IPS DF 6.9 (cell line): ENCODE measurements around the gene NTM.

ENCODE experiments used
- DNase-seq: peaks from one replicate; pipeline ENCODE4 v3.0.0-alpha.2; 2013; ENCODE audit warnings: low read depth, low spot score
- H3K27ac ChIP-seq: one replicate; pipeline ENCODE4 v1.5.1; 2013; ENCODE audit warnings: low read length, control low read depth
- H3K27me3 ChIP-seq: 2 replicates; pipeline ENCODE4 v1.6.1; 2013; ENCODE audit warnings: mild to moderate bottlenecking, low read length; ENCODE audit not compliant: control insufficient read depth, insufficient read depth
- H3K36me3 ChIP-seq: 2 replicates; pipeline ENCODE4 v1.6.1; 2013; ENCODE audit warnings: low read length; ENCODE audit not compliant: control insufficient read depth, insufficient read depth
- H3K4me1 ChIP-seq: 2 replicates; pipeline ENCODE4 v1.6.1; 2013; ENCODE audit warnings: low read length; ENCODE audit not compliant: control insufficient read depth, insufficient read depth
- H3K4me3 ChIP-seq: 2 replicates; pipeline ENCODE4 v1.5.1; 2013; ENCODE audit warnings: mild to moderate bottlenecking, low read length
- H3K9me3 ChIP-seq: 2 replicates; pipeline ENCODE4 v1.6.1; 2013; ENCODE audit warnings: low read length, inconsistent platforms; ENCODE audit not compliant: control insufficient read depth, insufficient read depth
- WGBS: extraction: QIAGEN DNeasy Blood & Tissue Kit; methylation state at CpG from one replicate; pipeline ENCODE4 v1.1.7; 2013; ENCODE audit warnings: mixed read lengths, missing lambda C conversion rate; ENCODE audit not compliant: insufficient read length, insufficient coverage; 5-methylcytosine and 5-hydroxymethylcytosine counted together

Gene NTM

DNA sequence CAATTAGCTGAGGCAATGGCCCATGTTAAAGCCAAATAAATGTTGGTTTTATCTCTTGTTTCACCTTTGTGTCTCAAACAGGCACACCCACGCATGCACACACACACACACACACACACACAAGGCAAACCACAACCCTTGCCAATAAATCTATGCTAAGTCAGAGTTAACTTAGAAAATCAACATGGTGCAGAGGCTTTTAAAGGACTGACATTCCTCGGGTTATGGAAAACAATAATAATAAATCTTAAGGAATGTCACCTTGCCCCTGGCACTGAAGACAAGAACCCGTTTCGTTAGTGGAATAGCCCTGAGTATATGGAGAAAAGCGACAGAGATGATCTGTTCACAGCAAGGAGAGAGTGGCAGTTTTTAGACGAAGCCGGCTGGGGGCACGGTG lies 326.3 kb downstream of the NTM start:
- H3K27me3 ChIP-seq, result 0 out of 2 replicates have a peak, but pooled peaks cover 1% of the 10 kb centered on the region
- no peak overlapping the region for H3K27ac ChIP-seq
- H3K4me1 ChIP-seq, result peaks cover 3% of the 10 kb centered on the region; the same call in 1 of the 2 replicates
- H3K9me3 ChIP-seq, result no peaks in the 10 kb centered on the region
- no CpG with 5 or more reads among the region's 8 CpGs for WGBS
- H3K36me3 ChIP-seq, result no peaks in the 10 kb centered on the region
- H3K4me3 ChIP-seq, result no peak overlapping the region
- DNase-seq, result no peak

DNA sequence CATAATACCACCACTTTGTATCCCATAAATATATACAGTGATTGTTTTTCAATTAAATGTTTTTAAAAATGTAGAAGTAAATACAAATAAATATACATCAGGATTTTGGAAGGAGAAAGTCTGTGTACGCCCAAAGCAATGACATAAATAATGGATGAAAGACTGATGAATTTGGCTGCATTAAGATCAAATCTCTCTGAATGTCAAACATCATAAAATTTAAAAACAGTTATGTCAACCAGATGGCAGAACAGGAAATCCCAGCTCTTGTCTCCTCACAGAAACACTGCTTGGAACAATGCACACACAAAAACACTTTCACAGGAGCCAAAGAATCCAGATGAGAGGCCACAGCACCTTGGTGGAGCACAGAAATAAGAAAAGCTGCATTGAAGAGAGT lies 332.9 kb downstream of the NTM start:
- no peak for DNase-seq
- no peaks in the 10 kb centered on the region for H3K4me1 ChIP-seq
- H3K9me3 ChIP-seq, result no peaks in the 10 kb centered on the region
- H3K27ac ChIP-seq, result no peak overlapping the region
- no peaks in the 10 kb centered on the region for H3K27me3 ChIP-seq
- H3K4me3 ChIP-seq, result no peak overlapping the region
- no CpG with 5 or more reads among the region's 1 CpG for WGBS
- H3K36me3 ChIP-seq, result no peaks in the 10 kb centered on the region

DNA sequence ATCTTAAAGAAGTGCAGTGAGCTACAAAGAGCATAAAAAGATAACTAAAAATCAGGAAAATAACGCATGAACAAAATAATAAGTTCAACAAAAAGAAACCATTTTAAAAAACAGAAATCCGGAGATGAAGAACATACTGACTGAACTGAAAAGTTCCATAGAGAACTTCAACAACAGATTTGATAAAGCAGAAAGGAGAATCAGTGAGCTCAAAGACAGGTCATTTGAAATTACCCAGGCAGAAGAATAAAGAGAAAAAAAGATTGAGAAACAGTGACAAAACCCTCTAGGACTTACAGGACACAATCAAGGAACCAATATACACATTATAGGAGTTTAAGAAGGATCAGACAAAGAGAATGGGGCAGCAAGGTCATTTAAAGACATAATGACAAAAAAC lies 334.3 kb downstream of the NTM start:
- no peak overlapping the region for H3K27ac ChIP-seq
- no peaks in the 10 kb centered on the region for H3K27me3 ChIP-seq
- H3K4me1 ChIP-seq, result no peaks in the 10 kb centered on the region
- DNase-seq, result no peak
- no peaks in the 10 kb centered on the region for H3K9me3 ChIP-seq
- WGBS, result no CpG with 5 or more reads among the region's 2 CpGs
- H3K36me3 ChIP-seq, result no peaks in the 10 kb centered on the region
- H3K4me3 ChIP-seq, result no peak overlapping the region

DNA sequence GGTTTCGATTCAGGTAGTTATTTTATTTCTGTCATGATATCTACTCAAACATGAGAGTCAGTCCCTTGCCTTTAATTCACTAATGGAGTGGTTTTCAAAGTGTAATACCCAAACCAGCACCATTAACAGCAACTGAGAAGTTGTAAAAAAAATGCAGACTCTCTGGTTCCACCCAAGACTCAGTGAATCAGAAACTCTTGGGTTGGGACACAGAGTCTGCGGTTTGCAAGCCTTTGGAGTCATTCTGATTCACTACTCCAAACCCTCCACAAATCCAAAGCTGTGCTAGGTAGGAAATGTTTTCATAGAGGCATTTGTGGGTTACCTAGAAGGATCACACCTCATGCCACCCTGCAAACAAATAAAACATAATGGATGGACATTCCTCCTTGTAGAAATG lies 340.1 kb downstream of the NTM start:
- no peak for DNase-seq
- WGBS, result no CpG with 5 or more reads among the region's 2 CpGs
- H3K36me3 ChIP-seq, result no peaks in the 10 kb centered on the region
- no peak overlapping the region for H3K27ac ChIP-seq
- H3K27me3 ChIP-seq, result no peaks in the 10 kb centered on the region
- H3K9me3 ChIP-seq, result no peaks in the 10 kb centered on the region
- no peak overlapping the region for H3K4me3 ChIP-seq
- H3K4me1 ChIP-seq, result no peaks in the 10 kb centered on the region

DNA sequence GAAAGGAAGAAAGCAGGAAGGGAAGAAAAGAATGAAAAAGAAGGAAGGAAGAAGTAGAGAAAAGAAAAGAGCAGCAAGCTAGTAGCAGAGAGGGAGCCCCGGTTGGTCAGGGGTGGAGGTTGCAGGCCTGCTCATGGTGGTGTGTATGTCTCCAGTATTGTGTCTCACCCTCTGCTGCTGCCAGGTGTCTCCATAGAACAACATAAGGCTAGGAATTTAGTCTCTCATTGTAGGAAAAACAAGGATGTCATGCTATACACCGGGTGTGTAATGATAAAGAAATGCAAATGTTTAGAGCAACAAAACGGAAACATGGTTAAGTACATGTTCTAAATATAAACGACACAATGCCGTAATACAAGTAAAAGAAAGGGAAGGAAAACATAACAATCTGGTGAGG lies 342.5 kb downstream of the NTM start:
- no peak overlapping the region for H3K27ac ChIP-seq
- no CpG with 5 or more reads among the region's 5 CpGs for WGBS
- H3K36me3 ChIP-seq, result no peaks in the 10 kb centered on the region
- no peaks in the 10 kb centered on the region for H3K27me3 ChIP-seq
- H3K4me3 ChIP-seq, result no peak overlapping the region
- H3K9me3 ChIP-seq, result no peaks in the 10 kb centered on the region
- H3K4me1 ChIP-seq, result no peaks in the 10 kb centered on the region
- DNase-seq, result no peak

DNA sequence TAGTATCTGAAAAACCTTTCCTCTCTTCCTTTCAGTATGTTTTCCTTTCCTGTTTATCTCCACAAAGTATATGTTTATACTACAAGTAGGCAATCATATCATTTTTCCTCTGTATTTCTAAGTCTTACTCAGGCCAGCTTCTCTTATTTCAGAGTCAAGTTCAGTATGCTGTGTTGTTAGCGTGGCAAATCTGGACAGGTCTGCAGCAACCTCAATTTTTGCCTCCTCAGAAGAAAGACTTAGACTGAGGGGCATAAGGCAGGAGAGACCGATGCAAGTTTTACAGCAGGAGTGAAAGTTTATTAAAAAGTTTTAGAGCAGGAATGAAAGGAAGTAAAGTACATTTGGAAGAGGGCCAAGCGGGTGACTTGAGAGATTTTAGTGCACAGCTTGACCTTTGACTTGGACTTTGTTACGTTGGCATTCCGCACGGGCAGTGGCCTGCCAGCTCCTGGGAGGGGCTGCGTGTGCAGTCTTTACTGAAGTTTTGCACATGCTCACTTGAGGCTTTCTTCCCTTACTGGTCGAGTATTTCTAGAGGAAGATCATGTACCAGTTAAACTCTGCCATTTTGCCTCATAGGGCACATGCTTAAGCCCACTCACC lies 343.2 kb downstream of the NTM start:
- DNase-seq, result no peak
- H3K36me3 ChIP-seq, result no peaks in the 10 kb centered on the region
- H3K27me3 ChIP-seq, result no peaks in the 10 kb centered on the region
- no peak overlapping the region for H3K4me3 ChIP-seq
- H3K4me1 ChIP-seq, result no peaks in the 10 kb centered on the region
- WGBS, result no CpG with 5 or more reads among the region's 8 CpGs
- H3K9me3 ChIP-seq, result no peaks in the 10 kb centered on the region
- no peak overlapping the region for H3K27ac ChIP-seq

DNA sequence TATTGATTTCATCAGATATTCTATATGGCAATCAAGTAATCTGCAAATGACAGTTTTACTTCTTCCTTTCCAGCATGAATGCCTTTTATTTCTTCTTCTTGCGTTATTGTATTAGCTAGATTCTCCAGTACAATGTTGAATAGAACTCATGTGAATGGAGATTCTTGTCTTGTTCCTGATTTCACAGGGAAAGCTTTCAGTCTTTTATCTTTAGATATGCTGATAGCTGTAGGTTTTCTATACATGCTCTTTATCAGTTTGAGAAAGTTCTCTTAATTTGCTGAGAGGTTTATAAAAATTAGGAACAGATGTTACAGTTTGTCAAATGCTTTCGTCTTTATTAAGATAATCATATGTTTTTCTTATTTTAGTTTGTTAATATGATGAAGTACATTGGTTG lies 347.2 kb downstream of the NTM start:
- no peaks in the 10 kb centered on the region for H3K36me3 ChIP-seq
- DNase-seq, result no peak
- H3K27me3 ChIP-seq, result no peaks in the 10 kb centered on the region
- H3K4me3 ChIP-seq, result no peak overlapping the region
- WGBS, result no CpG with 5 or more reads among the region's 2 CpGs
- H3K9me3 ChIP-seq, result no peaks in the 10 kb centered on the region
- no peaks in the 10 kb centered on the region for H3K4me1 ChIP-seq
- no peak overlapping the region for H3K27ac ChIP-seq

DNA sequence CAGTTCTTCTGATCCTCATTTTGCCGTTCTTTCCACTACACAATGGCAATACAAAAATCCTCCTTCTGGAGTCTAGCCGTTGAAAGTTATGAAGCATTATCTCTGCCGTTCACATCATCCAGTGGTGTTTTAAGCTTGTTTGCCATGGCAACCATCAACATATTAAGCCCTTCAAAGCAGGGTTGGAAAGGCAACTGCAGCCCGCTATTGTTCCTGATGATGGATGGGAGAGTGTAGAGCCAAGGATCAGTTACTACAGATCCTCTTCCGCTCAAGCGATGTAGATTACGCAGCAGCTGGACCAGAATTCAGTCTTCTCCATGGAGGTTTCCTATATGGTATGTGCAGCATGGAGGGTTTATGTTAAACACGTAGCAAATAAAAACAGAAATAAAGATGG lies 352.7 kb downstream of the NTM start:
- WGBS, result no CpG with 5 or more reads among the region's 8 CpGs
- no peak for DNase-seq
- no peaks in the 10 kb centered on the region for H3K4me1 ChIP-seq
- no peaks in the 10 kb centered on the region for H3K36me3 ChIP-seq
- no peak overlapping the region for H3K27ac ChIP-seq
- H3K9me3 ChIP-seq, result no peaks in the 10 kb centered on the region
- no peaks in the 10 kb centered on the region for H3K27me3 ChIP-seq
- H3K4me3 ChIP-seq, result no peak overlapping the region

DNA sequence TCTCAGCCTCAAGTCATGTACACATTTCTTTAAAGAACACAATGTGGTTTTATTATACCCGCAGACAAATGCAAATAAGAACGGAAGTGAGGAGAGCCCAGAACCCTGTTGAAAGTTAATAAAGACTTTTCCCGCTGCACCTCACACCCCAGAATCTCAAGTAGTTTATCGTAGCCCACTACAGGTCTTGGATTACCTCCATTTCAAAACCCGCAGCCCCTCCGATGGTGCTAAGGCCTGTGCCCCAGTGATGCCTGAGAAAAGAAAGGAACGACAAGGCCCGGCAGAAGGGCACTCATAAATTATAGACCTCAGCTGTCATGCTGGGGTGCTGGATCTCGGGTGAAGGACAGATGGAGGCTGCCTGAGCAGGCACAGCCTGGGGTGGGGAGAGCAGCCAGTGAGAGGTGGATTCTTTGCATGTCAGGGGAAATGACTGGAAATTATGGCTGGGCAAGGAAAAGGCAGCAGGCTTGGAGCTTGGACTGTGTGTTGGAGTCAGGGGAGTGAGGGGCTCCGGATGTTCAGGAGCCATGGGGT lies 354.1 kb downstream of the NTM start:
- Histone ChIP-seq H3K9me3 (no peaks in the 10 kb centered on the region), H3K36me3 (no peaks in the 10 kb centered on the region), H3K4me1 (no peaks in the 10 kb centered on the region), H3K27me3 (no peaks in the 10 kb centered on the region), H3K4me3 (no peak overlapping the region), H3K27ac (no peak overlapping the region)
- no CpG with 5 or more reads among the region's 10 CpGs for WGBS
- no peak for DNase-seq

DNA sequence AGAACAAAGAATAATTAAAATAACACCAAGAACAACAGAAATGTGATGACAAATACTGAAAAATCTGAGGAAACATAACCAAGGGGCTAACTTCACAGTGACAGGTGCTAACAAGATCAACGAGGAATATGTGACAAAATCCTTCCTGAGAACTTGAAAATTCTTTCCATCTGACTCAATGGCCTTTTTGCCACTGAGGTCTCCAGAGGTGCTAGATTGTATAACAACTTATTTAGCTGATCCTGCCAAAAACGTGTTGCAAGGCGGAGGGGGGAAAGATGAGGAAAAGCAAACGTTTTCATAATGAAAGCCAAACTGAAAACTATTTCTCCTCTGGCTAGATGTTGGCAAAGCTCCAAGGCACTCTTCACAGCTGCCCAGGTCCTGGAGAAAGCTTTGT lies 364.5 kb downstream of the NTM start:
- Histone ChIP-seq H3K4me1 (no peaks in the 10 kb centered on the region), H3K27me3 (no peaks in the 10 kb centered on the region), H3K9me3 (no peaks in the 10 kb centered on the region), H3K36me3 (no peaks in the 10 kb centered on the region), H3K27ac (no peak overlapping the region), H3K4me3 (no peak overlapping the region)
- WGBS, result no CpG with 5 or more reads among the region's 4 CpGs
- DNase-seq, result no peak

DNA sequence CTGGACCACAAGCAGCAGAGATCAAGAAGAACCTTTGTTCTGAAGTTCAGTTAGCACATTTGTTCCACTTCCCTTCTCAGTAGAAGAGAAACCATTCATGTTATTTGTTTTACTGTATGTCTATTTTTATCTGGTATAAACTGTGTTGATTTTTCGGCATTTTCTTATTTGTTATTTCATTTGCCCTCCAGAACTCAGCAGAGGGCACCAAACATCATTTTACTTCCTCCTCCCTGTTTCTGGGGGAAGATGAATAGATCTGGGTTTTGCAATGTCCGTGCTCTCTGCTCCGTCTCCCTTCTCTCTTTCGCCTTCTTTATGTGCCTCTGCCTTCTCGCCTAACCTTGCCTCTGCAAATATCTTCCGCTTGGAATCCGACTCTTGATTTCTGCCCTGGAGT lies 366.9 kb downstream of the NTM start:
- no peak for DNase-seq
- H3K9me3 ChIP-seq, result no peaks in the 10 kb centered on the region
- no peaks in the 10 kb centered on the region for H3K27me3 ChIP-seq
- H3K4me1 ChIP-seq, result no peaks in the 10 kb centered on the region
- no peak overlapping the region for H3K4me3 ChIP-seq
- H3K36me3 ChIP-seq, result no peaks in the 10 kb centered on the region
- H3K27ac ChIP-seq, result no peak overlapping the region
- no CpG with 5 or more reads among the region's 7 CpGs for WGBS
